HG03064 (cell line): ENCODE data around the gene MTUS2.

Experiments used
- ATAC-seq: cut with Tn5 transposase; IDR thresholded peaks from one replicate; pipeline ENCODE4 v1.9.1; 2021; ENCODE audit warnings: low read depth; ENCODE audit not compliant: unreplicated experiment

MTUS2 gene

DNA sequence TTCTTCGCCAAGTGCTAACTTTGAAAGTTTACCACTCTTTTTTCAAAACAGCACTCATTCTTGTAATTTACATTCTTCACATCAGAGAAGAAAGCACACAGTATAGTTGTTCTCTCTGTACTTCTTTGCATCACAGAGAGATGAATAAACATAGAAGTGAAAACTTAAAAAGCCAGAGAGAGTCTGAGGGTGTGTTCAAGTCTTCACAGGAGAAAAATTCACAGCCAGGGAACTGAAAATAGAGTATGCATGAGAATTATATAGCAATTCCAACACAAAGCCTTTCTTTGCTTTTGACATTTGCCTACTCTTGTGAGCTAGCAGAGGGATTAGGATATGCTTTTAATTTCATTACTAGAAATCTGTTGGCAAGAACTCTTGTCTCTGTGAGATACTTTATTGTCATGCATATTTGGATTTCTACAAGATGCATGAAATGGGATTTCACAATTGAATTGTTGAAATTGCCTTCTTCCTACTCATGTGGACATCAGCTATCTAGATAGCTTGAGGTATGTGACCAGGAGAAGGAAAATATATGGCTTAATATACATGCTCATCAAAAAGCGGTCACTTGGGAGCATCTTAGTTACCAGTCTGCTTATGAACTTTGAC lies 609.3 kb downstream of the MTUS2 start:
- no peak for ATAC-seq

DNA sequence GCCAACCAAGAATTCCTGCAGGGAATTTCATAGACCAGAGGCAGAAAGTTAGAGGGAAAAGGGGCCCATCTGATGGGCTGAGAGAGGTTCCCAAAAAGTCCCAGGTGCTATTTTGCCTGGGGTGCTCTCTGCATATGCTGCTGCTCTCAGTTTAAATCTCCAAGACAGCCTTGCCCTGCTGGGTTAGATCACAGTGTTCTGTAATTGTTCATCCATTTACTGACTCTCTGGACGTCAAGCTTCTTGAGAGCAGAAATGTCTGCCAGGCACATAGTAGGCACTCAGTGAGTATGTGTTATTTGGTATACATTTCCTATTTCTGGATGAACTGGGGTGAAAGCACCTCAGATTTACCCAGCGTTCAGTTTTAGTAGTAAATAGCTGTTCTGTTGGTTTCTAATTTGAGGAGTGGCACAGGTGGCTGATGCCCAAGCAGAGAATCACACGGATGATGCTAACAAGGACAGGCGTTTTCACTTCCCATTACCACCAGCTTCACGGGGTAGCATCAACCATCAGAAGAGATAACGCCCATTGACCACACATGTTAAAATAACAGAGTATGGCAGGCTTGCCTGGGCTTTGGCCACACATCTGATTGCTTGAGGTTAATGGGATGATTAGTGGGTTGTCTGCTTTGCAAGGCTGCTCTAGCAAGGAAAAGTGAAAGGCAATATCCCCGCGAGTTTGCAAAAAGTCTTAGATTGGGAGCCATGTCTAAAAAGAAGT lies 614.2 kb downstream of the MTUS2 start:
- no peak for ATAC-seq

DNA sequence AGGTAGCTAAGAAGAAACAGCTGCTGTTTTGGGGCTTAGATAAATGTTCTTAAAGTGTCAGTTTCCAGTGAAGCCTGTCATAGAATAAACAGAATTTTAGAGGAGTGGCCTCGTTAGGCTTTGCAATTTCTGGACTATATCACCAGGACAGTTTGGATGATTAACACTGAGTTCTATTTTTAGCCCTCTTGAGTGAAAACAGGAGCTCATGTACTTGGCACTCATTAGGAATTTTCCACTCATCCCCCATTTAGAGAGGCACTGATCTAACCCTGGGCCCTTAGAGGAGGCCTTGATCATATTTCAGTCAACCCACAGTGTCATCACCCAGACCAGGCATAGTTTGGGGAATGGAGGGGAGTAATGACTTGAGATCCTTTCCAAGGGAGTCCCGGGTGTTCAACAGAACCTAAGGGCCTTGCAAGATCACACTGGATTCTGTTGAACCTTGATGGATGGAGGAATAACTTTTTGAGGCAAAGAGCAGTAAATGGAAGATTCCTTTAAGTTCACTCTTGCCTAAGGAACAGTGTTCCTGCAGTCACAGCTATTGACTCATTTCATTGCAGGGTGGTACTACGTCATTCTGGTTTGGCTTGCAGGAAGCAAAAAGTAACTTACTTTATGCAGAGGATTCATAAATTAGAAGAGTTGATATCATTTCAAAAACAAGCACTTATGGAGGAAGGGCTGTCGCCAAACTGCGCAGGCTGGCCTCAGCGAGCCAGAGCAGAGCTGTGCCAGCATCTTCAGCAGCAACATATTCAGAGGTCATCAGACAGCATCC lies 615.2 kb downstream of the MTUS2 start:
- ATAC-seq = no peak

DNA sequence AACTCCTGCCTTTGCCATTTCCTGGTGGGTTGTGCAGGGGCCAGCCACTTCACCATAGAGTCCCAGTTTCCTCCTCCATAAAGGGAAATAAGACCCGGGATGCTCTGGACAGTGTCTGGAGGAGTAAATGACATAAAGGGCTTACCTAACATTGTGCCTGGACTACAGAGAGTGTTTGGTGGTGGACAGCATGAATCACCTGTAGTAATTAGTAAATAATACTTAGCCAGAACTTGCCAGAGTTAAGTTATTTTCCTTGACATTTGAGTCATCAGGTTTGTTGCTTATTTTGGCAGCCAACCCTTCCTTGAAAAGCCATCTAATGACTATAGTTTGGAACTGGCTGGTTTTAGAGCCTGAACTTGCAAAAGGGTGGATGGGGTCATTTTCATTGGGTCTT lies 616.2 kb downstream of the MTUS2 start:
- ATAC-seq = no peak

DNA sequence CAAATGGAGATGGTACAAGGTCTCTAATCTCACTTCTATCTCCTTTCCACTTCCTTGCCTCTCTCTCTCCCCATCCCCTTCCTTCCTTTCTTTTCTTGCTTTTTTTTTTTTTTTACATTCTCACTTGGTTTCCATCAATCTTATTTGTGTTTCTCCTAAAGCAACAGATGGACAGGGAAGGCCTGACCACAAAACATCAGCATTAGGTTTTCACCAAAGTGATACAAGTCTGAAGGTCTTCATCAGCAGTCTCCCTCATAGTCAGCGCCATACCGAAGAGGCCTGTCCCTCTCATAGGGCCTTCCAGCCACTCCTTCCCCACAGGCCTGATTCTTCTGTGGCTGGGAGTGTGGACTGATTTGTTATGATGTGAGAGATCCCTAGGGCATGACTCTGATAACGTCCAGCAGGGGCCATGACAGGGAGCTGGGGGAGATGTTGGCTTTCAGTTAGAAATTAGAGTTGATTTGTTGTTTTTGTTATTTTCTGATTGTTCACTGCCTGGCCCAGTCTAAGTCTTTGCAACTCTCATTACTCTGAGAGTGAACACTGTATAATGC lies 616.7 kb downstream of the MTUS2 start:
- ATAC-seq = no peak

DNA sequence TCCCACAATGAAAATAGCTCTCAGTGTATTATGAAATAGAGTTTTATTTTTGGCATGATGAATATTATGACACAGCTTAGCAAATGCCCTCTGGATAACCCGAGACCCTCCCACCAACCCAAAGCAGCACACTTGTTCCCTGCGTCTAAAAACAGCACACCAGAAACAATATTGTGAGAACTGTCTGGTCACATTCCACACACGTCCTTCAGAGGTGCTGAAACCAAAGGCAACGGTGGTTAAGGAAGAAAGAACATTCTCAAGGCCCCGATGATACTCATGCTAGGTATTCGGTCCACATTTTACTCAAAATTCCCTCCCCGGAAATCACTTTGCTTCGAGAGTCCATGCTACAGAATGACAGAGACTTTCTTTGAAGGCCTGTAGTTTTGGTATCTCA lies 618.6 kb downstream of the MTUS2 start:
- no peak for ATAC-seq

DNA sequence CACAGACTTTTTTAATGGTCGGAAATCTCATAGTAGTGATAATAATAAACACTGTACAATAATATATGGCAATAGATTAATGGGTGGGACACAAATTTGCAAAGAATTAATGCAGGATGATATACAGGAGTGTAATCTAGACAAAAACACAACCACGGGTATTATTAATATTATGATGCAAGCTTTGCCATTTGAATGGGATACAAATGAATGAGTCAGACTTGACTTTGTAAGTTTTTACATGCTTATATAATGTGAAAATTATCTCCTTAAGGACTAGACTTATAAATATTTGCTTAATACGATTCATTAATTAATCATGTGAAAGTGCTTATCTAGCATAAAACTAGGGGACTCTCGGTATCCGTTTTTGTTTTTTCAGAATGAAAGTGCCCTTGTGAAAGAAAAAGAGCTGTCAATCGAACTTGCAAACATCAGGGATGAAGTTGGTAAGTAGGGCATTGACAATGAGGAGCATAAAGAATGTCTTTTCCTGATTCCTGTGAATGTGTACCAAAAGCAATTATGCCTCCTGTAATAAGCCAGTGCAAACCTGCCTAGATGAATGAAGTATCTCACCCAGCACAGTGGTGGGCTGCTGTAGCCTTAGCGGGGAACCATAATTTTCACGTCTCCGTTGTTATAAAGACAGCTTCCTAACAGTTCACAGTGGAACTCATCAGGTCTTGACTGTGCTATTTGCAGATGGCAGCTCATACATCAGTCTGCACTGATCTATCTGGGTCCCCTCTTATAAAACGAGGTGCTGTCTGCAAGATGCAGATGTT lies 619.7 kb downstream of the MTUS2 start:
- ATAC-seq = no peak

DNA sequence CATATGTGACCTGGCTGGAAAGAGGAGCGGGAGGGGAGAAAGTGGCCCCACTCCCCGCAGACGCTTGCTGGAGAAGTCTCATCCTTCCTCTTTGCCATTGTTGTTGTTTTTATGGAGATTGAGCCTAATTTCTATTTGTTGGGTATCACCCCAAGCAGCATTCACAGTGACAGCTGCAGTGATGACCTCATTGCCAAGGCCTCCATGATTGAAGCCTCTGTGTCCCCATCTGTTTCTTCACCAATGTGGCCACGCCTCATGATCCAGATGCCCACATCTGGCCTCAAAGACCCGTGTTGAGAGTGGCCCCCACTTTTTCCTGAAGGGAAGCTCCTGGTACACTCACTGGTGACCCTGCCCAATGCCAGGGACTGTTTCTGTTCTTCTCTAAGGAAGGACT lies 621.2 kb downstream of the MTUS2 start:
- no peak for ATAC-seq

DNA sequence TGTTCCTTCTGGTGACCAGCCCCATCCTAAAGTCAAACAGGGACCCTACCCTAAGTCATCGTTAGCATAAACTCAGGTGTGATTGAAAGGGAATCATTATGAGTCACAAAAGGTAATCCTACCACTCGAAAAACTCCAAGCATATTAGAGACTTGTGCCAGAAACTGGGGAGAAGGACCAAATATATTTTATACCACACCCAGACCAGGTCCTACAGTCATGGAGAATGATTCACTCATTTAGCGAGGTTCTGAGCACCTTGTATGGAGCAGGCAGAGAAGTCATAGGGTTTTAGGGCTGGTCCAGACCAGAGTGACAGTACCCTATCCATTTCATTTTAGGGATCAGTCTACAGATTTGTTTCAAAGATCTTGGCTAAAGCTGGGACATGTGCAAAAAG lies 625.9 kb downstream of the MTUS2 start:
- no peak for ATAC-seq

DNA sequence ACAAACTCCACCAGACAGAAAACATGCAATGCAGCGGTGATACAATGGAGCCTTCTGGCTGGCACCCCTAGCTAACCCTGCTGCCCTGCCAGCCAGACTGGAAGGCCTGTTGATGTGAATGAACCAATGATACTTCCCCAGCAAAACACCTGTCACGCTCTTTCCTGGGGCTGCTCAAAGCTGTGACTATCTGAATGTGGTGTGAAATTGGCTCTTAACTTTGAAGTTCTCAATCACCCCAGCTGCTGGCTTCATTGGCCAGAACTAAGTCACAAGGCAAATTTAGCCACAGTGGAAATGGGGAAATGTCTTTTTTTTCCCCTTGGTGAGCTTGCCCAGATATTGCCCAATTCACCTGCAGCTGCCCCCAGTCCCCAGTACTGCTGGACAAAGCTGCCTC lies 628.0 kb downstream of the MTUS2 start:
- no peak for ATAC-seq

DNA sequence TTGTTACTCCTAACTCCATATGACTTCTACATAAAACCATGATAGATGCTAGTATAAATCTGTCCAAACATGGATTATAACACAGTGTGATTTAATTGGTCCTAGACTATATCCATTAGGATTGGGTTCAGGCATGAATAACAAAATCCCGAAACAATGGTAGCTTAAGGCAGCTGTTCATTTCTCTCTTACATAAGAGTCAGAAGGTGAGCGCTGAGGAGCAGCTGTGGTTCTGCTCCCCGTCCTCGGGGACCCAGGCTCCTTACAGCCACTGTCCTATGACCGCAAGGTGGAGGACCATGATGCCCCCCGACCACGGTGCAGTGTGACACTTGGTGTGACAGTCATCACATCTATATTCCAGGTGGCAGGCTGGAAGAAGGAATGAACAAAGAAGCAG lies 629.6 kb downstream of the MTUS2 start:
- no peak for ATAC-seq

DNA sequence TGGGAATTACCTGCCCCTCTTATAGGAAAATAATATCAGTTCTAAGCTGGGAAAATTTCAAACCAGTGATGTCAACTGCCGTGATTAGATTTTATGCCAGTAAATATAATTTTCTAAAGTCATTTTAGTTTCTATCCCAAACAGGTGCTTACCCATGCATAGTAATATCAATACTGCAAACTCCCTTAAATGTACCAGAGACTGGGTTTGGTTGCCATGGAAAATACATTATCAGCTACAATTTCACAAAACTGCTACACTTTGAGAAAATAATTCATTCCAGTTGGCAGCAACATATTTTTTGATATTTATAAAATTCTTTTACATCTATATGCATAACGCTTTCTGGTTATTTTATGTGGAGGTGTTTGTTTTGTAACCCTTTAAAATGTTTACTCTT lies 631.8 kb downstream of the MTUS2 start:
- no peak for ATAC-seq

DNA sequence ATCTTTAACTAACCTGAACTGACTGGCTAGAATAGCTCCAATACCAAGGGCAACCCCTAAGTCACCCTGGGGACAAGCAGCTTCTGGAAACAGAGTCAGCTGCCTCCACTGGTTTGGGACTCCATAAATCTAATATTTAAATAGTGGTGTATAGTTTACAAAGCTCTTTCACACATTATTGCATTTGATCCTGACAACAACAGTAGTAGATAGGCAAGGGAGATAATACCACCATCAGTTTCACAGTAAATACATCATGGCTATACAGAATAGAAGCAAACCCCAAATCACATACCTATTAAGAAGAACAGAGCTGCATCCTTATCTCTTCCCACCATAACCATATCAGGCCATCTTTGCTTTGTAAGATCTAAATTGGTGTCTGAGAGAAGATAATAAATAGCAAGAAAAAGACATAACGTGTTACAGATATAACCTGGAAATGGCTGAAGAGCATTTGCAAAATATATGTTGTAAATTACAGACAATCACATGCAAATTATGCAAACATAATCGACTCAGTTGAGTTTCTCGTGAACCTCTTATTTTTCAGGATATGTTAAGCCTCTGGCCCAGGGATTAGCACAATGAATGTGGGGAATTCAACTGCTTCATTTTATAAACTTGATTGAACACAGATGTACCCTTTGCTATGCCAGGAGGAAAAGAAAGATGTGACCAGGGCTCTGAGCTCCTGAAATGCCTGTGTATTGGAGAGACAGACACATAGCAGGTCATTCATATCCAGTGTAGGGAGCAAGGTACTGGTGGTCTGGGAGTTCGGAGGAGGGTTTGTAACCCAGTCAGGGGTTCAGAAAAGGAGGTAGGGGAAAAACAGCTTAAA lies 632.9 kb downstream of the MTUS2 start:
- ATAC-seq = no peak

DNA sequence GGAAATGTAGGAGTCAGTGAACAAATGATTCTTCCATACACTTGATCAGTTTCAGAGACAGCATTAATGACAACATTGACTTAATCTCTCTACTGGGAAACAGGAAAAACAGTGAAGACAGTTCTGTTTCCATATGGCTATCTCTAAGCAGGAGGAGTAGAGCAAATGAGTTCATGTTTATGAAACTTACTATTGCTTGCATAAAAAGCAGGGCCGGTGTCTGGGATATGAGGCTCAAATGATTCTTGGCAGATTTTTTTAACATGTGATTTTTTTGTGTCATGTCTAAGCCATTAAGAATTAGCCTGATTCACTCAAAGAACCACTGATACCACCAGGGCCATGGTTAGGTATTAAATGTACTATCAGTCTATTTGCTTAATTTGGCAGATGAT lies 633.5 kb downstream of the MTUS2 start:
- ATAC-seq = no peak

DNA sequence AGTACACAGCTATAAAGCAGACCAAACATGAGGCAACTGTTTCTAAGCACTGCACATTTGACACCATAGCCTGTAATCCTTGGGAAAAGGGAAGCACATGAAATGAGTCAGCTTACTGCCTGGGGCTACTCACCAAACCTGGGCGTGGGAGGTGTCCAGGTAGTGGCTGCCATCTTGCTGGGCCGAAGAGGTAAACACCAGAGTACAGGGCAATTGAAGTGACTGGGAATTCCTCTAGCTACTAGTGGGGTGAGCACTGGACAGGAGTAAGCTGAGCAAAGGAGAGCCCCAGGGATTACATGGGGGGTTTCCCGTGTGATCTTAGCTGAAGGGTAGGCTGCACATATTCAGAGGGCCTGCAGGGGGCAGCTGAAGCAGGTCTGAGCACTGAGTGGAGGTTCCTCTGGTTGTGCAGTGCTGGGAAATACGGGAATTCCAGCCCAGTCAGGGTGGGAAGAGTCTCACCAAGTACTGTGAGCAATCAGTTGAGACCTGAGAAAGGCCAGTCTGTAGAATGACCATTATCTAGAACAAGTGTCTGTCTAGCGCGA lies 634.9 kb downstream of the MTUS2 start:
- no peak for ATAC-seq

DNA sequence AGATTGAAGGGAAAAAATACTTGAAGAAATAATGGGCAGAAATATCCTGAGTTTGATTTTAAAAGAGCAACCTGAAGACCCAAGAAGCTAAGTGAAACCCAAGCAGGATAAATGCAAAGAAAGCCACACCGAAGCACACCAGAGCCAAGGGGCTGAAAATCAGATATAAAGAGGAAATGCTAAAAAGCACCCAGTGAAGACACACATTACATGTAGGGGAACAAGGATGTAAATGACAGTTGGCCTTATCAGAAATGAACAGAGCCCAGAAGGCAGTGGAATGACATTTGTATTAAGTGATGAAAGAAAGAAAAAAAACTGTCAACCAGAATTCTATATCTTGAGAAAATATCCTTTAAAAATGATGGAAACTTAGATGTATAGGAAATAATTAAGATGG lies 636.3 kb downstream of the MTUS2 start:
- ATAC-seq = no peak

DNA sequence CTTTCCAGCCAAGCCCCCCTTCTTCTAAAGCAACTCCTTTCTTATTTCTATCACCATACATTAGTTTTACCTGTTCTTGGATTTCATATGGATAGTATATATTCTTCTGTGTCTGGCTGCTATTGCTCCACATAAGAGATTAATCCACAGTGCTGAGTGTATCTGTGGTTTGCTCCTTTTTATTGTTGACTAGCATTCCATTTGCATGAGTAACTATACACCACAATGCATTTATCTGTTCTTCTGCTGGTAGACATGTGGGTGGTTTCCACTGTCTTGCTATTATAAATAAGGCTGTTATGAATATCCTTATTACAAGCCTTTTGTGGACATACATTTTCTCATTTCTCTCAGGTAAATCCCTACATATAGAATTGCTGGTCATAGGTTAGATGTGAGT lies 637.2 kb downstream of the MTUS2 start:
- no peak for ATAC-seq

DNA sequence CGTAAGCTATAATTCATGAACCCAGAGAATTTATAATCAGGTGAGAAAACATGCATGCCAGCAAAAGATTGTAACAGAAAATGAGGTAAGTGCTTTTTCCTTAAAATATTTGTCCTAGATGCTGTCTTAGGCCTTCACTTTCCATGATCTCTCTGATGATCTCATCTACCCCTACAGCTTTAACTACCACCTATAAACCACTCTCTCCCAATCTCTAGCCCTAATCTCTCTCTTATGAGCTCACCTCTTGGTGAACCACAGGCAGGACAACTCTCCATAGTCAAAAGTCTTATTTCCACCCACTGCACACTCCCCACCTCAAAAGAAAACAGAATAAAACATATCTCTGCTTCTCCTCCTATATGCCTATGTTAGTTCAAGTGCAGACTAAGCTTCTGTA lies 638.3 kb downstream of the MTUS2 start:
- no peak for ATAC-seq

DNA sequence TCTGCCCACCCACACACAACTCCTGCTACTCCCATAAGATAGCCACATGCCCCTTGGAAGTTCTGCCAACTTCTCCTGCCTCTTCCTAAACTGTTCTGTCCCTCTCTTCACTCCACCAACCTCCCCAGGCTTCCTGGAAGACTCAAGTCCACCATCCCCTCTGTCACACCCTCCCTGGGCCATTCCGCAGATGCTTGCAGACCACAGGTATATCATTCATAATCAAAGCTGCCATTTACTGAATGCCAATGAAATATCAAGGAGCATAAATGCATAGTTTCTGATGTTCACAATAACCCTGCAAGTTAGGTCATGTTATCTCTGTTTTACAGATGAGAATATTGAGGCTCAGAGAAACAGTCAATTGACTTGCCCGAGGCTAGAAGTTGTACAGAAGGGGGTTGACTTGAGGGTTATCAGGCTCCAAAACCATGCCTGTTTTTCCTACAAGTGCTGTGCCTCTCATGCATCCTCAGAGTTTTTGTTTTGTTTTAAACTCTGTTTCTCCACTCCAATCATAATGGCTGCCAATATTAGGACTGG lies 639.7 kb downstream of the MTUS2 start:
- ATAC-seq = no peak
